ENCODE measurements around the gene BSPRY.

The BSPRY gene

GRCh38 chr9:113350107-113350661 lies 843 bp downstream of the BSPRY start:
- no peak overlapping the region for H3K27ac ChIP-seq (ENCODE audit: extremely low read depth, low read depth, low read length)
- POLR2A ChIA-PET: interaction anchor here (0.8 to 3.4 kb wide), 4 partner anchors 8 to 75 kb away, joined by 3 to 22 read pairs (median 8); partner anchors contain the start of genes CDC26, PRPF4 and WDR31
- H3K36me3 ChIP-seq (ENCODE audit: control insufficient read depth in 2 of 2, insufficient read depth in 1 of 2, low read length in 2 of 2): no peaks in the 10 kb centered on the region
- no peaks in the 10 kb centered on the region for H3K9me3 ChIP-seq (ENCODE audit: control insufficient read depth, insufficient read depth, low read depth, low read length)
- CTCF ChIA-PET: interaction anchor here (0.8 to 2.5 kb wide), 3 partner anchors 10 to 51 kb away, joined by 3 to 8 read pairs (median 5); partner anchors contain the start of genes ALAD and WDR31
- peak overlapping the region; percentile 43; the same call in 1 of the 2 replicates for H3K4me3 ChIP-seq (ENCODE audit: low read depth, low read length)
- peaks cover 7% of the 10 kb centered on the region; the same call in 1 of the 2 replicates for H3K4me1 ChIP-seq (ENCODE audit: control insufficient read depth, insufficient read depth, low read length)
- 0 out of 2 replicates have a peak, but pooled peaks have one; percentile 3 for TF ChIP-seq ZNF629 (tag by site-specific recombination; IDR thresholded peaks at IDR 0.05)
- no peak for TF ChIP-seq ZNF19 (tag by site-specific recombination; IDR thresholded peaks at IDR 0.05; ENCODE audit: low read depth)
- TF ChIP-seq, protein P1, sequence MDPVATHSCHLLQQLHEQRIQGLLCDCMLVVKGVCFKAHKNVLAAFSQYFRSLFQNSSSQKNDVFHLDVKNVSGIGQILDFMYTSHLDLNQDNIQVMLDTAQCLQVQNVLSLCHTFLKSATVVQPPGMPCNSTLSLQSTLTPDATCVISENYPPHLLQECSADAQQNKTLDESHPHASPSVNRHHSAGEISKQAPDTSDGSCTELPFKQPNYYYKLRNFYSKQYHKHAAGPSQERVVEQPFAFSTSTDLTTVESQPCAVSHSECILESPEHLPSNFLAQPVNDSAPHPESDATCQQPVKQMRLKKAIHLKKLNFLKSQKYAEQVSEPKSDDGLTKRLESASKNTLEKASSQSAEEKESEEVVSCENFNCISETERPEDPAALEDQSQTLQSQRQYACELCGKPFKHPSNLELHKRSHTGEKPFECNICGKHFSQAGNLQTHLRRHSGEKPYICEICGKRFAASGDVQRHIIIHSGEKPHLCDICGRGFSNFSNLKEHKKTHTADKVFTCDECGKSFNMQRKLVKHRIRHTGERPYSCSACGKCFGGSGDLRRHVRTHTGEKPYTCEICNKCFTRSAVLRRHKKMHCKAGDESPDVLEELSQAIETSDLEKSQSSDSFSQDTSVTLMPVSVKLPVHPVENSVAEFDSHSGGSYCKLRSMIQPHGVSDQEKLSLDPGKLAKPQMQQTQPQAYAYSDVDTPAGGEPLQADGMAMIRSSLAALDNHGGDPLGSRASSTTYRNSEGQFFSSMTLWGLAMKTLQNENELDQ (tag by site-specific recombination; IDR thresholded peaks at IDR 0.05; ENCODE audit: low read depth): no peak
- TF ChIP-seq ZNF266 (tag by site-specific recombination; IDR thresholded peaks at IDR 0.05; ENCODE audit: low read depth): no peak
- no peak for TF ChIP-seq ZNF48 (tag by site-specific recombination; IDR thresholded peaks at IDR 0.05)
- TF ChIP-seq, protein P2, sequence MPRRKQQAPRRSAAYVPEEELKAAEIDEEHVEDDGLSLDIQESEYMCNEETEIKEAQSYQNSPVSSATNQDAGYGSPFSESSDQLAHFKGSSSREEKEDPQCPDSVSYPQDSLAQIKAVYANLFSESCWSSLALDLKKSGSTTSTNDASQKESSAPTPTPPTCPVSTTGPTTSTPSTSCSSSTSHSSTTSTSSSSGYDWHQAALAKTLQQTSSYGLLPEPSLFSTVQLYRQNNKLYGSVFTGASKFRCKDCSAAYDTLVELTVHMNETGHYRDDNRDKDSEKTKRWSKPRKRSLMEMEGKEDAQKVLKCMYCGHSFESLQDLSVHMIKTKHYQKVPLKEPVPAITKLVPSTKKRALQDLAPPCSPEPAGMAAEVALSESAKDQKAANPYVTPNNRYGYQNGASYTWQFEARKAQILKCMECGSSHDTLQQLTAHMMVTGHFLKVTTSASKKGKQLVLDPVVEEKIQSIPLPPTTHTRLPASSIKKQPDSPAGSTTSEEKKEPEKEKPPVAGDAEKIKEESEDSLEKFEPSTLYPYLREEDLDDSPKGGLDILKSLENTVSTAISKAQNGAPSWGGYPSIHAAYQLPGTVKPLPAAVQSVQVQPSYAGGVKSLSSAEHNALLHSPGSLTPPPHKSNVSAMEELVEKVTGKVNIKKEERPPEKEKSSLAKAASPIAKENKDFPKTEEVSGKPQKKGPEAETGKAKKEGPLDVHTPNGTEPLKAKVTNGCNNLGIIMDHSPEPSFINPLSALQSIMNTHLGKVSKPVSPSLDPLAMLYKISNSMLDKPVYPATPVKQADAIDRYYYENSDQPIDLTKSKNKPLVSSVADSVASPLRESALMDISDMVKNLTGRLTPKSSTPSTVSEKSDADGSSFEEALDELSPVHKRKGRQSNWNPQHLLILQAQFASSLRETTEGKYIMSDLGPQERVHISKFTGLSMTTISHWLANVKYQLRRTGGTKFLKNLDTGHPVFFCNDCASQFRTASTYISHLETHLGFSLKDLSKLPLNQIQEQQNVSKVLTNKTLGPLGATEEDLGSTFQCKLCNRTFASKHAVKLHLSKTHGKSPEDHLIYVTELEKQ (tag by site-specific recombination; IDR thresholded peaks at IDR 0.05; ENCODE audit: borderline replicate concordance): no peak
- TF ChIP-seq KLF17 (tag by site-specific recombination; IDR thresholded peaks at IDR 0.05): no peak
- TF ChIP-seq ZFP69B (tag by site-specific recombination; IDR thresholded peaks at IDR 0.05): no peak
- no peak for TF ChIP-seq ZNF248 (tag by site-specific recombination; IDR thresholded peaks at IDR 0.05)
- no peak for TF ChIP-seq GLIS2 (tag by site-specific recombination; IDR thresholded peaks at IDR 0.05)
- no peak for TF ChIP-seq ZBTB7A (tag by site-specific recombination; IDR thresholded peaks at IDR 0.05; ENCODE audit: low read depth)
- TF ChIP-seq PRDM1 (tag by site-specific recombination; IDR thresholded peaks at IDR 0.05): no peak
- no peak for TF ChIP-seq ZSCAN4 (tag by site-specific recombination; IDR thresholded peaks at IDR 0.05)
- TF ChIP-seq GLIS1 (tag by site-specific recombination; IDR thresholded peaks at IDR 0.05): peak; percentile 75
- peak; percentile 49; the same call in 1 of the 2 replicates for TF ChIP-seq ZIC2 (tag by site-specific recombination; IDR thresholded peaks at IDR 0.05)
- no peak for TF ChIP-seq ZBTB6 (tag by site-specific recombination; IDR thresholded peaks at IDR 0.05)
- TF ChIP-seq BCL11A (tag by site-specific recombination; IDR thresholded peaks at IDR 0.05; ENCODE audit: low read depth): no peak
- no peak for TF ChIP-seq ZNF514 (tag by site-specific recombination; IDR thresholded peaks at IDR 0.05)
- TF ChIP-seq, protein P3, sequence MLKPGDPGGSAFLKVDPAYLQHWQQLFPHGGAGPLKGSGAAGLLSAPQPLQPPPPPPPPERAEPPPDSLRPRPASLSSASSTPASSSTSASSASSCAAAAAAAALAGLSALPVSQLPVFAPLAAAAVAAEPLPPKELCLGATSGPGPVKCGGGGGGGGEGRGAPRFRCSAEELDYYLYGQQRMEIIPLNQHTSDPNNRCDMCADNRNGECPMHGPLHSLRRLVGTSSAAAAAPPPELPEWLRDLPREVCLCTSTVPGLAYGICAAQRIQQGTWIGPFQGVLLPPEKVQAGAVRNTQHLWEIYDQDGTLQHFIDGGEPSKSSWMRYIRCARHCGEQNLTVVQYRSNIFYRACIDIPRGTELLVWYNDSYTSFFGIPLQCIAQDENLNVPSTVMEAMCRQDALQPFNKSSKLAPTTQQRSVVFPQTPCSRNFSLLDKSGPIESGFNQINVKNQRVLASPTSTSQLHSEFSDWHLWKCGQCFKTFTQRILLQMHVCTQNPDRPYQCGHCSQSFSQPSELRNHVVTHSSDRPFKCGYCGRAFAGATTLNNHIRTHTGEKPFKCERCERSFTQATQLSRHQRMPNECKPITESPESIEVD (tag by site-specific recombination; IDR thresholded peaks at IDR 0.05): no peak
- peak; percentile 54 for TF ChIP-seq ZBTB17 (tag by site-specific recombination; IDR thresholded peaks at IDR 0.05)
- TF ChIP-seq, protein P4, sequence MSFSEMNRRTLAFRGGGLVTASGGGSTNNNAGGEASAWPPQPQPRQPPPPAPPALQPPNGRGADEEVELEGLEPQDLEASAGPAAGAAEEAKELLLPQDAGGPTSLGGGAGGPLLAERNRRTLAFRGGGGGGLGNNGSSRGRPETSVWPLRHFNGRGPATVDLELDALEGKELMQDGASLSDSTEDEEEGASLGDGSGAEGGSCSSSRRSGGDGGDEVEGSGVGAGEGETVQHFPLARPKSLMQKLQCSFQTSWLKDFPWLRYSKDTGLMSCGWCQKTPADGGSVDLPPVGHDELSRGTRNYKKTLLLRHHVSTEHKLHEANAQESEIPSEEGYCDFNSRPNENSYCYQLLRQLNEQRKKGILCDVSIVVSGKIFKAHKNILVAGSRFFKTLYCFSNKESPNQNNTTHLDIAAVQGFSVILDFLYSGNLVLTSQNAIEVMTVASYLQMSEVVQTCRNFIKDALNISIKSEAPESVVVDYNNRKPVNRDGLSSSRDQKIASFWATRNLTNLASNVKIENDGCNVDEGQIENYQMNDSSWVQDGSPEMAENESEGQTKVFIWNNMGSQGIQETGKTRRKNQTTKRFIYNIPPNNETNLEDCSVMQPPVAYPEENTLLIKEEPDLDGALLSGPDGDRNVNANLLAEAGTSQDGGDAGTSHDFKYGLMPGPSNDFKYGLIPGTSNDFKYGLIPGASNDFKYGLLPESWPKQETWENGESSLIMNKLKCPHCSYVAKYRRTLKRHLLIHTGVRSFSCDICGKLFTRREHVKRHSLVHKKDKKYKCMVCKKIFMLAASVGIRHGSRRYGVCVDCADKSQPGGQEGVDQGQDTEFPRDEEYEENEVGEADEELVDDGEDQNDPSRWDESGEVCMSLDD (tag by site-specific recombination; IDR thresholded peaks at IDR 0.05): no peak
- TF ChIP-seq ZNF792 (tag by site-specific recombination; IDR thresholded peaks at IDR 0.05): no peak
- no peak for TF ChIP-seq ZNF747 (tag by site-specific recombination; IDR thresholded peaks at IDR 0.05)
- no peak for TF ChIP-seq ZNF544 (tag by site-specific recombination; IDR thresholded peaks at IDR 0.05)
